CD14-positive monocyte (primary cell): ENCODE results near the gene NADK2. TPM values are rescaled to one million over a fixed set of nuclear protein-coding genes. Genes with fewer than 3 reads are reported as not detected.
"Not testable (repeated sequence)": the region's sequence is repeated elsewhere in the genome, so short reads cannot be mapped to it uniquely, and the experiment has no call there.

ENCODE experiments used
- DNase-seq, 3 donors: peaks; one replicate each; pipeline ENCODE4 v3.0.0-alpha.2; 2011 to 2022
- H2AFZ ChIP-seq: 2 replicates; pipeline ENCODE4 v1.6.0; 2012; ENCODE audit warnings: mild to moderate bottlenecking, low read depth, low read length, inconsistent platforms; ENCODE audit not compliant: insufficient read depth, poor library complexity, severe bottlenecking
- H3K27ac ChIP-seq, 2 donors: 1 replicate in 1 of 2; 2 replicates in 1 of 2; pipeline ENCODE4 v1.5.1; 2012 to 2013; ENCODE audit warnings: low read length in 2 of 2, control low read depth in 1 of 2, inconsistent platforms in 1 of 2, low read depth in 1 of 2, mild to moderate bottlenecking in 1 of 2
- H3K27me3 ChIP-seq, 2 donors: one replicate each; pipeline versions ENCODE4 v1.6.0 to v1.6.1; 2011 to 2013; ENCODE audit warnings: low read length in 2 of 2; ENCODE audit not compliant: control insufficient read depth in 2 of 2, insufficient read depth in 2 of 2
- H3K36me3 ChIP-seq, 2 donors: replicated peaks in 1 of 2; 1 replicate in 1 of 2; 2 replicates in 1 of 2; pipeline versions ENCODE4 v1.5.1 to v1.6.1; 2012 to 2013; ENCODE audit warnings: low read length in 2 of 2, control low read depth in 1 of 2, inconsistent platforms in 1 of 2, mild to moderate bottlenecking in 1 of 2; ENCODE audit not compliant: insufficient read depth in 2 of 2, control insufficient read depth in 1 of 2
- H3K4me1 ChIP-seq, 2 donors: 1 replicate in 1 of 2; 2 replicates in 1 of 2; pipeline versions ENCODE4 v1.5.1 to v1.6.1; 2012 to 2013; ENCODE audit warnings: low read length in 2 of 2, control low read depth in 1 of 2, inconsistent platforms in 1 of 2, mild to moderate bottlenecking in 1 of 2, moderate library complexity in 1 of 2; ENCODE audit not compliant: insufficient read depth in 2 of 2, control insufficient read depth in 1 of 2
- H3K4me2 ChIP-seq: replicated peaks from 2 replicates; pipeline ENCODE3; 2012; ENCODE audit warnings: low read length, moderate library complexity, mild to moderate bottlenecking; ENCODE audit not compliant: poor library complexity, severe bottlenecking; ENCODE audit errors: extremely low read depth
- H3K4me3 ChIP-seq, 3 experiments: fragments of 200-600 bp in 1 of 3; sonication (generic) in 1 of 3; replicated peaks in 1 of 3; 1 replicate in 2 of 3; 2 replicates in 1 of 3; pipeline ENCODE4 v1.5.1; 2011 to 2013; ENCODE audit warnings: low read length in 3 of 3, mild to moderate bottlenecking in 3 of 3, control low read depth in 2 of 3, low read depth in 2 of 3, inconsistent platforms in 1 of 3, moderate library complexity in 1 of 3
- H3K79me2 ChIP-seq: 2 replicates; pipeline ENCODE4 v1.6.0; 2012; ENCODE audit warnings: mild to moderate bottlenecking, control low read depth, inconsistent platforms, low read length, moderate library complexity; ENCODE audit not compliant: insufficient read depth
- H3K9ac ChIP-seq: 2 replicates; pipeline ENCODE4 v1.6.0; 2017; ENCODE audit warnings: low read length, mild to moderate bottlenecking; ENCODE audit not compliant: insufficient read depth, poor library complexity, severe bottlenecking
- H3K9me3 ChIP-seq, 2 donors: replicated peaks in 1 of 2; 1 replicate in 1 of 2; 2 replicates in 1 of 2; pipeline versions ENCODE4 v1.5.1 to v1.6.1; 2012 to 2013; ENCODE audit warnings: low read length in 2 of 2, control low read depth in 1 of 2; ENCODE audit not compliant: control insufficient read depth in 1 of 2, insufficient read depth in 1 of 2
- H4K20me1 ChIP-seq: 2 replicates; pipeline ENCODE4 v1.6.0; 2012; ENCODE audit warnings: mild to moderate bottlenecking, low read length, control low read depth, moderate library complexity; ENCODE audit not compliant: insufficient read depth
- H3K27ac Mint-ChIP-seq, 7 donors: one replicate each; pipeline ENCODE4 v1.8.0; 2020; ENCODE audit warnings: mild to moderate bottlenecking in 7 of 7, mixed read lengths in 7 of 7, moderate library complexity in 6 of 7, inconsistent platforms in 2 of 7
- H3K27me3 Mint-ChIP-seq, 3 donors: one replicate each; pipeline ENCODE4 v1.8.0; 2021 to 2022; ENCODE audit warnings: low read depth in 3 of 3, mild to moderate bottlenecking in 3 of 3, mixed read lengths in 3 of 3, moderate library complexity in 3 of 3, inconsistent platforms in 1 of 3
- H3K36me3 Mint-ChIP-seq, 2 donors: one replicate each; pipeline ENCODE4 v1.8.0; 2020; ENCODE audit warnings: mixed read lengths in 2 of 2, inconsistent platforms in 1 of 2, mild to moderate bottlenecking in 1 of 2
- H3K4me1 Mint-ChIP-seq: one replicate; pipeline ENCODE4 v1.8.0; 2020; ENCODE audit warnings: mild to moderate bottlenecking, mixed read lengths
- H3K4me3 Mint-ChIP-seq, 2 donors: one replicate each; pipeline ENCODE4 v1.8.0; 2020; ENCODE audit warnings: mild to moderate bottlenecking in 2 of 2, mixed read lengths in 2 of 2, moderate library complexity in 1 of 2
- H3K9me3 Mint-ChIP-seq, 7 donors: one replicate each; pipeline ENCODE4 v1.8.0; 2020 to 2022; ENCODE audit warnings: mixed read lengths in 7 of 7, mild to moderate bottlenecking in 6 of 7, moderate library complexity in 6 of 7, inconsistent platforms in 2 of 7
- CTCF ChIP-seq: fragments of 200-600 bp; IDR thresholded peaks from one replicate; pipeline ENCODE4 v1.8.0; 2022; ENCODE audit warnings: antibody characterized with exemption, mild to moderate bottlenecking
- WGBS: methylation state at CpG from one replicate; pipeline ENCODE4 v1.1.5; 2013; ENCODE audit warnings: missing lambda C conversion rate; ENCODE audit not compliant: insufficient coverage; 5-methylcytosine and 5-hydroxymethylcytosine counted together
- intact Hi-C, 2 donors: fragments of 100-400 bp; cut with micrococcal nuclease; formaldehyde crosslinking; loops; one replicate each; pipeline versions ENCODE4 v1.15.0 to v1.15.1; 2023
- polyA plus RNA-seq, 3 donors: library from polyadenylated mRNA; depleted of rRNA in 1 of 3; unstranded in 2 of 3; stranded (reverse) in 1 of 3; fragments of 300-500 nt in 2 of 3; fragments of >200 nt in 1 of 3; fragmentation: Illumina TruSeq in 2 of 3; gene quantifications; 1 replicate in 2 of 3; 2 replicates in 1 of 3; pipeline ENCODE4 v1.2.3, GENCODE V29; 2012 to 2021

The NADK2 gene
- polyA plus RNA-seq, 3 donors: 2.6 to 5.9 (median 3.3) TPM

- Histone ChIP-seq H3K36me3 (peaks cover 25 to 69% of the 10 kb centered on the region in 2 donors), H3K4me2 (no peak overlapping the region), H3K4me1 (no peaks in the 10 kb centered on the region), H3K4me3 (no peak overlapping the region), H3K27ac (no peak overlapping the region), H3K9me3 (no peaks in the 10 kb centered on the region), H3K27me3 (no peaks in the 10 kb centered on the region), H3K9ac (no peak overlapping the region), H3K79me2 (no peaks in the 10 kb centered on the region), H2AFZ (no peak overlapping the region), H4K20me1 (no peaks in the 10 kb centered on the region)
- Mint-ChIP-seq H3K4me1 (no peaks in the 10 kb centered on the region), H3K4me3 (no peak overlapping the region), H3K27me3 (no peaks in the 10 kb centered on the region), H3K9me3 (no peaks in the 10 kb centered on the region), H3K27ac (no peak overlapping the region), H3K36me3 (peaks cover 46 to 49% of the 10 kb centered on the region in 2 donors)
- DNase-seq: no peak
- intact Hi-C loops: no loop called here
- TF ChIP-seq CTCF: no peak
- WGBS: 100% methylated on average over 1 of the region's 4 CpGs
These were observed 41.2 kb downstream of the NADK2 start for GRCh38 chr5:36200513-36200912.

- no peak for DNase-seq
- no CpG with 5 or more reads among the region's 2 CpGs for WGBS
- Histone ChIP-seq H3K4me3 (no peak overlapping the region), H3K36me3 (peaks cover 34 to 70% of the 10 kb centered on the region in 2 donors), H3K9ac (no peak overlapping the region), H3K9me3 (no peaks in the 10 kb centered on the region), H3K4me2 (no peak overlapping the region), H3K4me1 (no peaks in the 10 kb centered on the region), H3K27me3 (no peaks in the 10 kb centered on the region), H3K27ac (no peak overlapping the region), H2AFZ (no peak overlapping the region), H4K20me1 (no peaks in the 10 kb centered on the region), H3K79me2 (no peaks in the 10 kb centered on the region)
- Mint-ChIP-seq H3K4me3 (no peak overlapping the region), H3K27ac (no peak overlapping the region), H3K36me3 (peaks cover 49 to 50% of the 10 kb centered on the region in 2 donors), H3K27me3 (no peaks in the 10 kb centered on the region), H3K9me3 (no peaks in the 10 kb centered on the region), H3K4me1 (no peaks in the 10 kb centered on the region)
- no peak for TF ChIP-seq CTCF
- intact Hi-C loops: no loop called here
These were observed 42.1 kb downstream of the NADK2 start for GRCh38 chr5:36199620-36200019.

DNA sequence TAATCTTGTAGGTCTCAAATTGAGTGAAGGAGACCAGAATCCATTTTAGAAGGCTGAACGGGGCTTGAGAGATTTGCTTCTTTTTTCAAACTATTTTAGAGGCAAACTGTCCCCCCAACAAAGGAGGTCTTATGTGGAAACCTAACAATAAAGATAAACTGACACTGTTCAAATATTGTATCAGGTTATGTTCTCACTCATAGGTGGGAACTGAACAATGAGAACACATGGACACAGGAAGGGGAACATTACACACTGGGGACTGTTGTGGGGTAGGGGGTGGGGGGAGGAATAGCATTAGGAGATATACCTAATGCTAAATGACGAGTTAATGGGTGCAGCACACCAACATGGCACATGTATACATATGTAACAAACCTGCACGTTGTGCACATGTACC, 42.9 kb downstream of the NADK2 start:
- peaks cover 41 to 73% of the 10 kb centered on the region in 2 donors for H3K36me3 ChIP-seq
- H3K9ac ChIP-seq, H3K79me2 ChIP-seq, H3K27ac Mint-ChIP-seq, H3K9me3 Mint-ChIP-seq, intact Hi-C loops, H3K4me1 Mint-ChIP-seq, H3K27me3 ChIP-seq, H3K4me2 ChIP-seq, H3K27ac ChIP-seq, H2AFZ ChIP-seq, H3K4me1 ChIP-seq, H3K27me3 Mint-ChIP-seq, H3K4me3 Mint-ChIP-seq, H3K9me3 ChIP-seq, DNase-seq, H3K4me3 ChIP-seq, H4K20me1 ChIP-seq: not testable (repeated sequence)
- H3K36me3 Mint-ChIP-seq: peaks cover 51 to 52% of the 10 kb centered on the region in 2 donors
- WGBS: no CpG with 5 or more reads among the region's 3 CpGs
